Activated CD4-positive, alpha-beta T cell treated with anti-CD3 and anti-CD28 coated beads, Interleukin-2, amount 10 ng/mL, durations not matched to agents 24 days and 14 days (primary cell): ENCODE measurements around the gene CYSTM1. TPM values are rescaled to one million over a fixed set of nuclear protein-coding genes. Genes with fewer than 3 reads are reported as not detected.
A peak's percentile ranks its signal among the peaks of the same experiment; 100 is the strongest.

Experiments used
- DNase-seq: peaks from one replicate; pipeline ENCODE4 v3.0.0; 2022
- H3K27ac Mint-ChIP-seq: one replicate; pipeline ENCODE4 v1.8.0; 2022; ENCODE audit warnings: mild to moderate bottlenecking, mixed read lengths
- H3K27me3 Mint-ChIP-seq: one replicate; pipeline ENCODE4 v1.8.0; 2022; ENCODE audit warnings: mixed read lengths
- H3K36me3 Mint-ChIP-seq: one replicate; pipeline ENCODE4 v1.8.0; 2022; ENCODE audit warnings: low read depth, mild to moderate bottlenecking, mixed read lengths
- H3K4me1 Mint-ChIP-seq: one replicate; pipeline ENCODE4 v1.8.0; 2021; ENCODE audit warnings: mixed read lengths
- H3K4me3 Mint-ChIP-seq: one replicate; pipeline ENCODE4 v1.8.0; 2022; ENCODE audit warnings: mild to moderate bottlenecking, moderate library complexity, mixed read lengths
- H3K9me3 Mint-ChIP-seq: one replicate; pipeline ENCODE4 v1.8.0; 2021; ENCODE audit warnings: mixed read lengths
- intact Hi-C: fragments of 100-400 bp; cut with micrococcal nuclease; formaldehyde crosslinking; loops from one replicate; pipeline ENCODE4 v1.15.1; 2023
- total RNA-seq: library from RNA; stranded (reverse); gene quantifications from 2 replicates; pipeline ENCODE4 v1.2.3, GENCODE V29; 2022

The CYSTM1 gene
- total RNA-seq, 1 donor from 2014 or later = 17.3 TPM

DNA sequence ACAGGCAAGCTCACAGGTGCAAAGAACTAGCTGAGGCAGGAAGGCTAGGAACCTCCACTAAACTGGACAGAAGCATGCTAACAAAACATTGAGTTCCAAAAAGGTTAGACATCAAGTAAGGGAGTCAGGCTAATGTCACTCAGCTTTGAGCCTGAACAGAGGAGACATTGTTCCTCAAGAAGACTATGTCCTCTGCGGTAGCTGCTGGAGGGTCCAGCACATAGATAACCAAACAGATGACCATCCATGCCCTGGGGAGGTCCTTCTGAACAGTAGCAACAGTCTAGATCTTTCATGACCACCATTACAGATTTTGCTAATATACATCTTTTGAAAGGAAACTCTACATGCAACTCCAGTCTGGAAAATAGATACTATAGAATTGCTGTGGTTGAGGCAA, 57.7 kb downstream of the CYSTM1 start:
- Mint-ChIP-seq H3K27ac (no peak overlapping the region), H3K4me1 (no peaks in the 10 kb centered on the region), H3K36me3 (no peaks in the 10 kb centered on the region), H3K4me3 (no peak overlapping the region), H3K27me3 (peaks cover 11% of the 10 kb centered on the region), H3K9me3 (no peaks in the 10 kb centered on the region)
- no peak for DNase-seq
- intact Hi-C loops = no loop called here

DNA sequence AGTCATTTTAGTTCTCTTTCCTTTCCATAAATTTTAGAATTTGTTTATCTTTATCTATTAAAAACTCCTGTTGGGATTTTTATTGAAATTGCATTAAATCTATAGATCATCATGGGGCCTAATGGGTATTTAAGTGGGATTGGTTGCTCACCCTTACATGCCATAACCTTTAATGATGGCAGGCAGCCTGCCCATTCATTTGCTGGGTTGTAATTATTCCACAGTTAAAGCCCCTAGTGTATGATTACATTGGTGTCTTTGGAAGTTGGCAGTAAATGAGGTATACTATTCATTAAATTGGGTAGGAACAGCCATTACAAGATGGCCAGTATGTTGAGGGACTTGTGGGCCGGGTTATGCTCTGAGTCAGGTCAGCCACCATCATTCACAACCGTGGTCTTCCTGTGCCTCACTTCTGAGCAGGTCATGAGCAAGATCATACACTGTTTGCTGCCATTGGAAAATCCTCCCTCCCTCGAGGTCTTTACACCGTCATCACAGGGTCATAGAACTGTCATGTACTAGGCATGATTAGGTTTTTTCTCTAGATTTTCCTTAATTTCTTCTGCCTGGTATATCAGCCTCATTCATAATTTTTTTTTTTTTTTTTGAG, 59.5 kb downstream of the CYSTM1 start:
- Mint-ChIP-seq H3K9me3 (no peaks in the 10 kb centered on the region), H3K27ac (no peak overlapping the region), H3K4me1 (no peaks in the 10 kb centered on the region), H3K4me3 (no peak overlapping the region), H3K36me3 (no peaks in the 10 kb centered on the region), H3K27me3 (peaks cover 11% of the 10 kb centered on the region)
- intact Hi-C loops = no loop called here
- DNase-seq = no peak

DNA sequence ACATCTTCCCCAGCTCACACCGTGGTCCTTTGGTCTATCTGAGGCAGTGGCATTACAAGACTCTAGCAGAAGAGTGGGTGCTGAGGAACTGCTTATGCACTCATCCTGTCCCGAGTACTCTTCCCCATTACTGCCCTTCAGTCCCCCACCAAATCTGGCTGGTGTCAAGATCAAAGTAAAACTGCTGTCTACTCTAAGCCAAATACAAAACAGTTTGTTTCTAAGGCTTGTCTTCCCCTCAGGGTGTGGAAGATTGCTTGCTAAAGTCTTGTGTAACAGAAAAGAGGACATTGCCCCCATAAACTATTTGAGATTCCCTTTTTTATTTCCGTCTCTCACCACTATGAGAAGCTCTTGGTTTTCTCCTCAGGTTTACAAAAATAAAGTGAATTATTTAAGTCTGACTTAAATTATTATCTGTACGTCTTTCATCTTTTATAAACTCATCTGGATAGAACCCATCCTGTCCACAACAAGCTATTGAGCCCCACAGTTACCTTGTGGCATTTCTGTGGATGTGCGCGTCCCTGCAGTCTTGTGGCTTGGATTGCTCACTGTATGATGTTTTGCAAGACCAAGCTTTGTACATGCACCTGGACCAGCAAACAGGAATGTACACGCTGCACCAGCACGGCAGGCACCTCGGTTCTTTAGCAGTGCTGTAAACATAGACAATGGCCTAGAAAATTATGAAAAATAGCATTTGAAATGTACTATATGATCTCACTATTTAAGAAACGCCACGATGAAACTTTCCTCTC, 61.0 kb downstream of the CYSTM1 start:
- no peak overlapping the region for H3K27ac Mint-ChIP-seq
- intact Hi-C loops = no loop called here
- no peak for DNase-seq
- H3K4me1 Mint-ChIP-seq = peaks cover 1% of the 10 kb centered on the region
- no peak overlapping the region for H3K4me3 Mint-ChIP-seq
- peaks cover 11% of the 10 kb centered on the region for H3K27me3 Mint-ChIP-seq
- H3K36me3 Mint-ChIP-seq = no peaks in the 10 kb centered on the region
- no peaks in the 10 kb centered on the region for H3K9me3 Mint-ChIP-seq

DNA sequence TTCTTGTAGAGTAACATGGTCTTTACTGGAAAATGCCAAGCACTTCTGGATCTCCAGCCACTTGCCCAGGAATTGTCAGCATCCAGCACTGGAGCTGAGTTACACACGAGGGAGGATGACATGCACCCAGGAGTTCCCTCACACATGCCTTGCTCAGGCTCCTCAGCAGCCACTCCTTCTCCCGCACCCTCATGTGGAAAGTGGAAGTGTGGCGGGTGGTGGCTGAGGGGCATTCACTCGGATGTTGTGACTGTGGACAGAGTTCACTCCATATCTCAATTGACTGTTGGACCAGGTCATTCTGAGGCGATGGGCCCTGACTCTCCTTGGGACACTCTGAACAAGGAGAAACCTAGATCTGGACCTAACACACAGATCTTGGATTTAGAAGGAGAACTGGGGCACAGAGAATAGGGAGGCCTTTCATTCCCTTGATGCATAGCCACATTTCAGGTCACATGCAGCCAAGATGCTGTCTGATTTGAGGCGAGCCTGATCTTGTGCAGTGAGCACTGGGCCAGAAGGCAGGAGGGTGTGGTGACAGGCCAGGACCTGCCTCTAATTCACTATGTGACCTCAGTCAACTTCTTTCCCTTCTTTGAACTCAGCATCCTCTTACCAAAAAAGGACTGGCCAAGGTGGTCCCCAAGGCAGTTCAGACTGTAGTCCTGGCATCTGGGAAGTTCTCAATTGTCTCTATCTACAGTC, 62.1 kb downstream of the CYSTM1 start:
- no peak overlapping the region for H3K4me3 Mint-ChIP-seq
- intact Hi-C loops = no loop called here
- no peaks in the 10 kb centered on the region for H3K36me3 Mint-ChIP-seq
- peaks cover 6% of the 10 kb centered on the region for H3K27me3 Mint-ChIP-seq
- H3K27ac Mint-ChIP-seq = no peak overlapping the region
- no peaks in the 10 kb centered on the region for H3K9me3 Mint-ChIP-seq
- peaks cover 1% of the 10 kb centered on the region for H3K4me1 Mint-ChIP-seq
- DNase-seq = no peak

DNA sequence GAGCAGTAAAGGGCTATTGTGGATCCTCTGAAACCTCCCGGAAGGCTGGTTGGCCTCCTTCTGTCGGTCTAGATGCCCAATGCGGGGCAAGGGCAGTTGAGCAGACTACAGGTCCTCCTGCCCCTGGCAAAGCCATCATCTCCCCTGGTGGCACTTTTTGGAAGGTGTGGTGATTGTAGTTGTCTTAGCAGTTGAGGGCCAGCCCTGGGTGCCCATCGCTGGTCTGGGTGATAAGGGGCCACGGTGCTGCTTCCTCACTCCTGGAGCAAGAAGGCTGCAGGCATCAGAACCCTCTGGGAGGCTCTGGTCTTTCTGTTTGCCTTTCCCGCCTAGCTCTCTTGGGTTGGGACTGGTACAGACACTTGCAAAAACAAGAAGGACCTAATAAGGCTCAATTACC, 63.8 kb downstream of the CYSTM1 start:
- H3K9me3 Mint-ChIP-seq = no peaks in the 10 kb centered on the region
- peaks cover 1% of the 10 kb centered on the region for H3K4me1 Mint-ChIP-seq
- intact Hi-C loops = no loop called here
- peaks cover under 1% of the 10 kb centered on the region for H3K27me3 Mint-ChIP-seq
- no peak overlapping the region for H3K4me3 Mint-ChIP-seq
- H3K36me3 Mint-ChIP-seq = no peaks in the 10 kb centered on the region
- no peak for DNase-seq
- no peak overlapping the region for H3K27ac Mint-ChIP-seq

DNA sequence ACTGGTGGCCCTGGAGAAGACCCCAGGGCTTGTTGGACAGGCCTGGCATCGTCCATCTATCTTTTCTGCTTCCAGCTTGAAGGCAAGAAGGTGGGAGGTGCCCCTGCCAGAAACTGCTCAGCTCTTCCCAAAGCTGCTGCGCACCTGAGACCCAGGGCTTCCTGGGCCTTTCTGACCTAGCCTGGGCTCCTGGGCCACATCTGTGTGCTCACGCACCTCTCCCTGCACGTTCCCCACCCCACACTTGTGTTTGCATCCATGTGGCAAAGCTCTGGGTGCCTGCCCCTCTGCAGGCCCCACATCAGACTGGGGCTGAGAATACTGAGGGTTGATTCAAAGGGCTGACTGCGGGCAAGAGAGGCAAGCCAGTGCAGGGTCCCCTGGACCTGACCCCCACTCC, 64.5 kb downstream of the CYSTM1 start:
- H3K4me3 Mint-ChIP-seq = no peak overlapping the region
- DNase-seq = no peak
- peaks cover 3% of the 10 kb centered on the region for H3K4me1 Mint-ChIP-seq
- H3K9me3 Mint-ChIP-seq = no peaks in the 10 kb centered on the region
- intact Hi-C loops = no loop called here
- H3K36me3 Mint-ChIP-seq = peaks cover 2% of the 10 kb centered on the region
- no peak overlapping the region for H3K27ac Mint-ChIP-seq
- no peaks in the 10 kb centered on the region for H3K27me3 Mint-ChIP-seq

DNA sequence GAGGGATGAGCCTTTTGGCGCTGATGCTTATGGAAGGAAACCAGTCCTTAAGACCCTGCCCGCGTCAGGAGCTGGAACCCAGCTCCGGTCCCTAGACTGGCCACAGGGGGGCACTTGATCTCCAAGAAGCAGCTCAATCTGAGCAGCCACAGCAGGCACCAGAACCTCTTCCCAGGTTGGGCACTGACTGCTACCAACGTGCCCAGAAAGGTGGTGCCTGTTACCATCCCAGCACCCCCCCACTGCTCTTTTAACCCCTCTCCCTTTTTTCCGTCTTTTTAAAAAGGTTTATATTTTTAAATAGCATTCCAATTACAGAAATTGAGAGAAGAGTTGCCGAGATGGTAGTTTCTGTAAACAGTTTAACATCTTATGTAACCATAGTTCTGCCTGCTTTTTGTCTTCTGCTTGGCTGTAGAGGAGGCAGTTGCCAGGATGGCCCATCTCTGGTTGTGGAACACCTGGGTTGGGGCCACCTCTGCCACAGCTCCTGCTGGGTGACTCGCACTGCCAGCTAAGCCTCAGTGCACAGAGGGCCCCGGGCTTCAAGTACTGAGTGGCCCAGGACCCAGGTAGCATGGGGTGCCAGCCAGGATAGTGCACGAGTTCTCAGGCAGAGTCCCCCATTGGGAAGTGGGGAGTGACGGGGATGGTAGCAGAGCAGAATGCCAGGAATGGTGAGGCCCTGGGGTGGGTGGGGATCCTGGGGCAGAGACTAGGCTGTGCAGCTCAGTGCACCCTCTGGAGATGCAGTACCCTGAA, 65.1 kb downstream of the CYSTM1 start:
- Mint-ChIP-seq H3K9me3 (no peaks in the 10 kb centered on the region), H3K4me1 (peaks cover 10% of the 10 kb centered on the region), H3K4me3 (no peak overlapping the region), H3K36me3 (peaks cover 6% of the 10 kb centered on the region), H3K27me3 (no peaks in the 10 kb centered on the region), H3K27ac (no peak overlapping the region)
- DNase-seq = peak; percentile 89
- intact Hi-C loops = loop anchor here (1.0 to 5.0 kb wide), 3 partner anchors 117 to 487 kb away; partner anchors contain the start of gene TMCO6

DNA sequence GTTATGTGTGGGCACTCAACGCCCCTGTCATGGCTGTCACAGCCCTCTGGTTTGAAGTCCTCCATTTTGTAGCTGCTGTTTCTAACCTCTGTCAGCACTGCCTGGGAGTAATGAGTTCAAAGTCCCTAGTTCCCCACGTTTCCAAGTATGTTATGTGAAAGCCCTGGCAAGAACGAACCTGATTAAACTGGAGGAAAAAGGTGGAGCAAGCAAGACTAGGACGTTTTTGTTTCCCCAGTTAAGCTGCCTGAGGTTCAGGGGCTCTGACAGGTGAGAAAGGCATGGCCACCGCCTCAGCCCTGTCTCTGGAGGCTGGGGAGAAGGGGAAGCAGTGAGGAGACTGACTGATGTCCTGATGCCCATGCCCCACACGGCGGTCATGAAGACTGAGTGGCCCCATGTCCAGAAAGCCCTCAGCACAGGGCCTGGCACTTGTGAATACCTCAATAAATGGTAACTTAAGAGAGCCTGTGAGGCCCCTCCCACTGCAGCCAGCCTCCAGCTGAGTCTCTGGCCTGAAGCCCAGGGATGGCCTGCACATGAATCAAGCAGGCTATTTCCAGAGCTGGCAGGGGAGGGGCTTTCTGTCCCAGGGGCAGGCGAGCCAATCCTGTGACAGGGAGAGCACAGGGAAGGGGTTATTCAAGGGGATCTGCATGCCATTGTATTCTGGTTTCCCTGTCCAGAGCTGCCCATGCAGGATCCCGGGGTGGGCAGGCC, 66.2 kb downstream of the CYSTM1 start:
- no peaks in the 10 kb centered on the region for H3K9me3 Mint-ChIP-seq
- H3K27ac Mint-ChIP-seq = no peak overlapping the region
- H3K27me3 Mint-ChIP-seq = no peaks in the 10 kb centered on the region
- H3K4me1 Mint-ChIP-seq = peaks cover 20% of the 10 kb centered on the region
- H3K4me3 Mint-ChIP-seq = no peak overlapping the region
- intact Hi-C loops = loop anchor here (1.0 to 5.0 kb wide), 3 partner anchors 116 to 486 kb away; partner anchors contain the start of gene TMCO6
- H3K36me3 Mint-ChIP-seq = peaks cover 10% of the 10 kb centered on the region
- no peak for DNase-seq

DNA sequence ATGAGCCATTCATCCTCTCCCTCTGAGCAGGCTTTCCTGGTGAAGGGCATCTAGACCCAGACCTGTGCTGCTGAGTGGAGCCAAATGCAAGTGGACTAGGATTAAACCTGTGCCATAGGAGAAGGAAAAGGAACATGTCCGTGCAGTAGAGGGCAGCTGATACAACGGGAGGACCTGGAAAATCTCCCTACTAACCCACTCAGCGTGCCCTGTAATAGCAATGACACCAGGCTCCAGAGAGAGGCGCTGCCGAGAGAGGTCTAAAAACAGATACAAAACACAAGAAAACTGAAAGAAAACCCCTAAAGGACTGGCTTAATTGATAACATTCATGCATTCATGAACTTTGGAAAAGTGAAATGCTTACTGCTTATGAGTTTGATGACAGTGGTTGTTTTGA, 67.1 kb downstream of the CYSTM1 start:
- Mint-ChIP-seq H3K27me3 (no peaks in the 10 kb centered on the region), H3K9me3 (no peaks in the 10 kb centered on the region), H3K27ac (no peak overlapping the region), H3K4me1 (peaks cover 28% of the 10 kb centered on the region), H3K36me3 (peaks cover 10% of the 10 kb centered on the region), H3K4me3 (no peak overlapping the region)
- DNase-seq = no peak
- intact Hi-C loops = loop anchor here (5.0 kb wide), 2 partner anchors 395 to 485 kb away; partner anchors contain the start of gene TMCO6

DNA sequence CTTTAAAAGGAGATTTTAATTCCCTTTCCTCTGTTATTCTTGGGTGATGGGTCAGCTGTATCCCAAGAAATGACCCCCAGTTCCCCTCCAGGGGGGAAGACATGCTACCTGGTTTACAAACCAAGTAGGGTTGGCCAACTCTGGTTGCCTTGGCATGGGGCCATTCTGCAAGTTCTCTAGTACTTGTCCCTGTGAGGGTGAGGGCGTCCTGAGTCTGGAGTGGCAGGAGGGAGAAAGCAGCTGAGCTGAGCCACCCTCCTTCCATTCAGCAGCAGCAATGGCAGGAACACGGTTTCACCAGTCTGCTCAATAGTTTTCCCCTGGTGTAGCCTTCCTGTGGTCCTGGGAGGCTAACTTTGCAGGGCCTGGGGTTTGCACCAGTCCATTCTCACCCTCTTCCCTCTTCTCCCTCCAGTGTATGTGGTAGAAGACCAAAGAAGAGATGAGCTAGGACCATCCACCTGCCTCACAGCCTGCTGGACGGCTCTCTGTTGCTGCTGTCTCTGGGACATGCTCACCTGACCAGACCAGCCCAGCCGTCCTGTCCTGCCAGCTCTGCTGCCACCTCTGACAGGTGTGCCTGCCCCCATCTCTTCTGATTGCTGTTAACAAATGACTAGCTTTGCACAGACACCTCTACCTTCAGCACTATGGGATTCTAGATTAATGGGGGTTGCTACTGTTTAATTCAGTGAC, 68.0 kb downstream of the CYSTM1 start:
- DNase-seq = no peak
- intact Hi-C loops = loop anchor here (5.0 kb wide), 2 partner anchors 394 to 484 kb away; partner anchors contain the start of gene TMCO6
- Mint-ChIP-seq H3K27me3 (no peaks in the 10 kb centered on the region), H3K27ac (no peak overlapping the region), H3K9me3 (no peaks in the 10 kb centered on the region), H3K36me3 (peaks cover 10% of the 10 kb centered on the region), H3K4me3 (no peak overlapping the region), H3K4me1 (peaks cover 32% of the 10 kb centered on the region)

DNA sequence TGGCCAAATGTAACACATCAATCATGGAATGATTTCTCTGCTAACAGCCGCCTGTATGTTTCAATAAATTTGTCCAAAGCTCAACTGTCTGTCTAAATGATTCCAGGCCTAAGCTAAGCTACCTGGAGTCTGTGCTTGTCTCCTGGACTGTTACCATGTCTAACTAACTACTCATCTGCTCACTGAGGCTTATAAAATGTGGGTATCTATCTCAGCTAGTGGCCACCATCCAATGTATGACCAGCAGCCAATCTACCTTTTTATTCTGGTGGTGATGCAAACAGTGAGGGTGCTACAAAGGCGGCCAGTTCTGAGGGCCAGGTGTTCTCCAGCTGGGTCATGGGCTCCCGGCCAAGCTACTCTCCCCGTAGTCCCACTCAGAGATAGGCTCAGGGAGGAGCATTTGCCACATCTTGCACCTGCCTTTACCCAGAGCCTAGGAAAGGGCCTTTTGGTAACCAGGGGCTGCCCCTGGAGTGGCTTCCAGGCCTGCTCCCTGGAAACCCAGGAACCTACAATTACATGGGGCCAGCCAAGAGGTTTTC, 68.8 kb downstream of the CYSTM1 start:
- H3K4me3 Mint-ChIP-seq = no peak overlapping the region
- intact Hi-C loops = loop anchor here (1.0 to 5.0 kb wide), 4 partner anchors 108 to 484 kb away; partner anchors contain the start of gene TMCO6
- H3K27ac Mint-ChIP-seq = no peak overlapping the region
- no peak for DNase-seq
- no peaks in the 10 kb centered on the region for H3K27me3 Mint-ChIP-seq
- H3K9me3 Mint-ChIP-seq = no peaks in the 10 kb centered on the region
- peaks cover 32% of the 10 kb centered on the region for H3K4me1 Mint-ChIP-seq
- peaks cover 10% of the 10 kb centered on the region for H3K36me3 Mint-ChIP-seq

DNA sequence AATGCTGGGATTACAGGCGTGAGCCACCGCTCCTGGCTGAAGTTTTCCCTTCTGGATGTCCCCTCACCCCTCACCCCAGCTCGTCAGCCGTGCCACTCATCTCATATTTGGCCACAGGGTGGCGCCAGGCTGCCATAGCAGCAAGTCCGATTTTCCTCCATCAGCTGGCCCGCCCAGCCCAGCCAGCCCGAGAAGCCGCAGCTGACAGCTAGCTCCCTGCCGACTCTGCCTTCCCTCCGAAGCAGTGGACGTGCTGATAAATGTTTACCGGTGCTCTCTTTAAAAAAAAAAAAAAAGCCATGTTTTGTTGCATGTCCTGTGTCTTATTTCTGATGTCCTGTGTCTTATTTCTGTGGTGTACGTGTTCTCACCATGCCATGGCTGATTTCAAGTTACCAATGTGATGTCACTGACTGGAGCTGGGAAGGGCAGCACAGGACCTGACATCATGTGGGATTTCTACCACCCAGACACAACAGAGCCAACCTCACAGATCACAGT, 69.6 kb downstream of the CYSTM1 start:
- intact Hi-C loops = loop anchor here (1.0 to 5.0 kb wide), 4 partner anchors 107 to 483 kb away; partner anchors contain the start of gene TMCO6
- peak overlapping the region; percentile 62 for H3K27ac Mint-ChIP-seq
- peak overlapping the region; percentile 25 for H3K4me3 Mint-ChIP-seq
- peaks cover 38% of the 10 kb centered on the region for H3K4me1 Mint-ChIP-seq
- H3K9me3 Mint-ChIP-seq = no peaks in the 10 kb centered on the region
- DNase-seq = peak; percentile 95
- H3K27me3 Mint-ChIP-seq = no peaks in the 10 kb centered on the region
- peaks cover 12% of the 10 kb centered on the region for H3K36me3 Mint-ChIP-seq
